HepG2 (cell line): Measurements from ENCODE around the gene ZBTB48. TPM values are rescaled to one million over a fixed set of nuclear protein-coding genes. Genes with fewer than 3 reads are reported as not detected.

Experiments
- ARNT2 ChIP-seq: sonication (generic); formaldehyde crosslinking; IDR thresholded peaks from 2 replicates; pipeline ENCODE4 v1.8.0; 2022; ENCODE audit warnings: mild to moderate bottlenecking, low read depth, missing genetic modification reagents, moderate library complexity
- ATM ChIP-seq: fragments of 450-650 bp; IDR thresholded peaks from 2 replicates; pipeline ENCODE4 v1.7.1; 2017; ENCODE audit warnings: mild to moderate bottlenecking, borderline replicate concordance
- ESRRA ChIP-seq: sonication (generic); formaldehyde crosslinking; IDR thresholded peaks from 2 replicates; pipeline ENCODE4 v1.5.1; 2020; ENCODE audit warnings: mild to moderate bottlenecking, low read depth, missing genetic modification reagents
- ETV6 ChIP-seq: sonication (generic); formaldehyde crosslinking; conservative IDR thresholded peaks from 2 replicates; pipeline ENCODE4 v1.4.0; 2020; ENCODE audit warnings: missing genetic modification reagents
- GPN1 ChIP-seq: sonication (generic); formaldehyde crosslinking; IDR thresholded peaks from 2 replicates; pipeline ENCODE4 v1.5.1; 2020; ENCODE audit warnings: missing genetic modification reagents, borderline replicate concordance
- HCFC1 ChIP-seq: fragments of 150-350 bp; IDR thresholded peaks from 2 replicates; pipeline ENCODE4 v1.6.1; 2014; ENCODE audit warnings: low read depth, low read length
- HNF4A ChIP-seq: sonication (generic); formaldehyde crosslinking; IDR thresholded peaks from 2 replicates; pipeline ENCODE4 v1.4.0; 2020; ENCODE audit warnings: missing genetic modification reagents
- IRF2 ChIP-seq: IDR thresholded peaks from 2 replicates; pipeline ENCODE4 v1.6.1; 2018; ENCODE audit warnings: missing genetic modification reagents, missing compliant biosample characterization
- ISX ChIP-seq: sonication (generic); formaldehyde crosslinking; conservative IDR thresholded peaks from 2 replicates; pipeline ENCODE4 v1.5.0; 2020; ENCODE audit warnings: missing genetic modification reagents
- MXD4 ChIP-seq: IDR thresholded peaks from 2 replicates; pipeline ENCODE4 v1.6.1; 2016; ENCODE audit warnings: mild to moderate bottlenecking, missing biosample characterization, missing genetic modification reagents
- NR3C1 ChIP-seq: sonication (generic); formaldehyde crosslinking; IDR thresholded peaks from 2 replicates; pipeline ENCODE4 v1.4.0; 2020; ENCODE audit warnings: missing genetic modification reagents
- PCBP1 ChIP-seq: fragments of 200-400 bp; formaldehyde crosslinking; IDR thresholded peaks from 2 replicates; pipeline ENCODE4 v1.6.1; 2017; ENCODE audit warnings: mild to moderate bottlenecking, low read depth, low read length, borderline replicate concordance
- PHF5A ChIP-seq: IDR thresholded peaks from one replicate; pipeline ENCODE4 v1.6.1; 2018; ENCODE audit warnings: low read depth, missing genetic modification reagents; ENCODE audit not compliant: unreplicated experiment
- PPARG ChIP-seq: conservative IDR thresholded peaks from 2 replicates; pipeline ENCODE4 v1.6.1; 2016; ENCODE audit warnings: missing biosample characterization, missing genetic modification reagents
- SATB2 ChIP-seq: sonication (generic); formaldehyde crosslinking; IDR thresholded peaks from 2 replicates; pipeline ENCODE4 v1.5.0; 2020; ENCODE audit warnings: missing genetic modification reagents
- SMYD3 ChIP-seq: sonication (generic); formaldehyde crosslinking; IDR thresholded peaks from 2 replicates; pipeline ENCODE4 v1.8.1; 2023; ENCODE audit warnings: mild to moderate bottlenecking, missing genetic modification reagents
- TMF1 ChIP-seq: sonication (generic); formaldehyde crosslinking; IDR thresholded peaks from 2 replicates; pipeline ENCODE4 v1.8.1; 2022; ENCODE audit warnings: low read depth, missing genetic modification reagents
- ZNF12 ChIP-seq: sonication (generic); formaldehyde crosslinking; IDR thresholded peaks from 2 replicates; pipeline ENCODE4 v1.5.0; 2020; ENCODE audit warnings: missing genetic modification reagents
- ZNF160 ChIP-seq: sonication (generic); formaldehyde crosslinking; IDR thresholded peaks from 2 replicates; pipeline ENCODE4 v1.8.0; 2022; ENCODE audit warnings: mild to moderate bottlenecking, inconsistent platforms, missing genetic modification reagents
- ZNF432 ChIP-seq: sonication (generic); formaldehyde crosslinking; IDR thresholded peaks from 2 replicates; pipeline ENCODE4 v1.5.0; 2020; ENCODE audit warnings: missing genetic modification reagents, mild to moderate bottlenecking, borderline replicate concordance
- ZNF558 ChIP-seq: sonication (generic); formaldehyde crosslinking; IDR thresholded peaks from 2 replicates; pipeline ENCODE4 v1.9.0; 2022; ENCODE audit warnings: mild to moderate bottlenecking, missing genetic modification reagents, borderline replicate concordance
- ZNF569 ChIP-seq: sonication (generic); formaldehyde crosslinking; IDR thresholded peaks from 2 replicates; pipeline ENCODE4 v1.5.0; 2020; ENCODE audit warnings: mild to moderate bottlenecking, missing genetic modification reagents, moderate library complexity, borderline replicate concordance
- polyA plus RNA-seq, 8 experiments: library from polyadenylated mRNA; depleted of rRNA in 3 of 8; stranded (reverse) in 7 of 8; unstranded in 1 of 8; fragments of >200 nt; fragmentation: Illumina TruSeq in 4 of 8; extraction: Trizol in 4 of 8; gene quantifications; 2 replicates each; pipeline versions ENCODE4 v1.2.1 to v1.2.3, GENCODE V29; 2011 to 2016; ENCODE audit warnings: low read depth in 4 of 8, missing spikeins in 1 of 8, mixed read lengths in 1 of 8; ENCODE audit not compliant: insufficient read depth in 1 of 8
- total RNA-seq, 5 experiments: library from RNA; depleted of rRNA; stranded (reverse); fragments of >200 nt; fragmentation: Illumina TruSeq; extraction: Trizol; gene quantifications; 2 replicates each; pipeline ENCODE4 v1.2.3, GENCODE V29; 2016; ENCODE audit warnings: low read depth in 1 of 5
- TF ChIP-seq, protein P1 (sequence below): sonication (generic); formaldehyde crosslinking; IDR thresholded peaks from 2 replicates; pipeline ENCODE4 v1.5.1; 2020; ENCODE audit warnings: mild to moderate bottlenecking, moderate library complexity, missing genetic modification reagents
- TF ChIP-seq, protein P2 (sequence below): sonication (generic); formaldehyde crosslinking; conservative IDR thresholded peaks from 2 replicates; pipeline ENCODE4 v1.8.0; 2022; ENCODE audit warnings: low read depth, missing genetic modification reagents
- TF ChIP-seq, protein P3 (sequence below): sonication (generic); formaldehyde crosslinking; IDR thresholded peaks from 2 replicates; pipeline ENCODE4 v1.8.0; 2022; ENCODE audit warnings: missing genetic modification reagents, low read depth, mild to moderate bottlenecking, borderline replicate concordance
- TF ChIP-seq, protein P4 (sequence below): sonication (generic); formaldehyde crosslinking; IDR thresholded peaks from 2 replicates; pipeline ENCODE4 v1.8.1; 2023; ENCODE audit warnings: mild to moderate bottlenecking, missing genetic modification reagents
- TF ChIP-seq, protein P5 (sequence below): sonication (generic); formaldehyde crosslinking; IDR thresholded peaks from 2 replicates; pipeline ENCODE4 v1.8.1; 2023; ENCODE audit warnings: missing genetic modification reagents, inconsistent platforms, borderline replicate concordance

Gene ZBTB48
- total and polyA plus RNA-seq, 2 of the 13 experiments (the other 11 are each of a cell fraction or from before 2014, with no cell fraction given), result 13.0 to 17.1 TPM

DNA sequence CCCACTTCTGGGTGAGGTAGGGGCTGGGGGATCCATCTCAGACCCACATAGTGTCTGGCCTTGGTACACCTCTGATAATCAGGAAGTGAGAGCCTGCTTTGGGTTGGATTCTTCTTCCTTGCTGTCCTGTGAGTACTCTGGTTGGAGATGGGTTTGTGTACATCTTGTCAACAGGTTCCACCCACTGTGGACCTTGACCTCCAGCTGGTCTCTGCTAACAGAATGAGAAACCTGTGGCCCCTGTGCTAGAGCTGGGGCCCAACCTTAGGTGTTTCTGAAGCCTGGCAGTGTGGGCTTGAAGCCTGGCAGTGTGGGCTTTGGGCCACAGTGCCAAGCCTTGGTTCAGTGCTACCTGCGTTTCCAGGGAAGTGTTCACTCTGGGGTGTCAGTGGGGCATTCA, 2.6 kb downstream of the ZBTB48 start (continued):
- TF ChIP-seq, protein P1, sequence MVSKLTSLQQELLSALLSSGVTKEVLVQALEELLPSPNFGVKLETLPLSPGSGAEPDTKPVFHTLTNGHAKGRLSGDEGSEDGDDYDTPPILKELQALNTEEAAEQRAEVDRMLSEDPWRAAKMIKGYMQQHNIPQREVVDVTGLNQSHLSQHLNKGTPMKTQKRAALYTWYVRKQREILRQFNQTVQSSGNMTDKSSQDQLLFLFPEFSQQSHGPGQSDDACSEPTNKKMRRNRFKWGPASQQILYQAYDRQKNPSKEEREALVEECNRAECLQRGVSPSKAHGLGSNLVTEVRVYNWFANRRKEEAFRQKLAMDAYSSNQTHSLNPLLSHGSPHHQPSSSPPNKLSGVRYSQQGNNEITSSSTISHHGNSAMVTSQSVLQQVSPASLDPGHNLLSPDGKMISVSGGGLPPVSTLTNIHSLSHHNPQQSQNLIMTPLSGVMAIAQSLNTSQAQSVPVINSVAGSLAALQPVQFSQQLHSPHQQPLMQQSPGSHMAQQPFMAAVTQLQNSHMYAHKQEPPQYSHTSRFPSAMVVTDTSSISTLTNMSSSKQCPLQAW (CRISPR knock-in tag), result no peak
- TF ChIP-seq PHF5A (peak; percentile 88), IRF2 (CRISPR knock-in tag) (peak; percentile 85), ETV6 (no peak), ISX (CRISPR knock-in tag) (no peak), HCFC1 (no peak), HNF4A (peak; percentile 99), ZNF569 (CRISPR knock-in tag) (no peak), PCBP1 (no peak), ATM (no peak), MXD4 (CRISPR knock-in tag) (0 out of 2 replicates have a peak, but pooled peaks have one; percentile 31), PPARG (peak; percentile 36; the same call in 1 of the 2 replicates), GPN1 (CRISPR knock-in tag) (no peak), SATB2 (CRISPR knock-in tag) (no peak), ARNT2 (CRISPR knock-in tag) (no peak), TMF1 (CRISPR knock-in tag) (no peak), ZNF432 (no peak), ZNF12 (CRISPR knock-in tag) (peak; percentile 48; the same call in 1 of the 2 replicates), ZNF160 (CRISPR knock-in tag) (0 out of 2 replicates have a peak, but pooled peaks have one; percentile 14), NR3C1 (CRISPR knock-in tag) (no peak), ESRRA (CRISPR knock-in tag) (0 out of 2 replicates have a peak, but pooled peaks have one; percentile 41), SMYD3 (no peak), ZNF558 (no peak)
- TF ChIP-seq, protein P2, sequence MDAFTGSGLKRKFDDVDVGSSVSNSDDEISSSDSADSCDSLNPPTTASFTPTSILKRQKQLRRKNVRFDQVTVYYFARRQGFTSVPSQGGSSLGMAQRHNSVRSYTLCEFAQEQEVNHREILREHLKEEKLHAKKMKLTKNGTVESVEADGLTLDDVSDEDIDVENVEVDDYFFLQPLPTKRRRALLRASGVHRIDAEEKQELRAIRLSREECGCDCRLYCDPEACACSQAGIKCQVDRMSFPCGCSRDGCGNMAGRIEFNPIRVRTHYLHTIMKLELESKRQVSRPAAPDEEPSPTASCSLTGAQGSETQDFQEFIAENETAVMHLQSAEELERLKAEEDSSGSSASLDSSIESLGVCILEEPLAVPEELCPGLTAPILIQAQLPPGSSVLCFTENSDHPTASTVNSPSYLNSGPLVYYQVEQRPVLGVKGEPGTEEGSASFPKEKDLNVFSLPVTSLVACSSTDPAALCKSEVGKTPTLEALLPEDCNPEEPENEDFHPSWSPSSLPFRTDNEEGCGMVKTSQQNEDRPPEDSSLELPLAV (CRISPR knock-in tag), result no peak
- TF ChIP-seq, protein P3, sequence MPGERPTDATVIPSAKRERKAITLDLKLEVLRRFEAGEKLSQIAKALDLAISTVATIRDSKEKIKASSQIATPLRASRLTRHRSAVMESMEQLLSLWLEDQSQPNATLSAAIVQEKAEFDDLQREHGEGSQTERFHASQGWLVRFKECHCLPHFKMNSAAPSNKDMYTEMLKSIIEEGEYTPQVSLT, result no peak
- TF ChIP-seq, protein P4, sequence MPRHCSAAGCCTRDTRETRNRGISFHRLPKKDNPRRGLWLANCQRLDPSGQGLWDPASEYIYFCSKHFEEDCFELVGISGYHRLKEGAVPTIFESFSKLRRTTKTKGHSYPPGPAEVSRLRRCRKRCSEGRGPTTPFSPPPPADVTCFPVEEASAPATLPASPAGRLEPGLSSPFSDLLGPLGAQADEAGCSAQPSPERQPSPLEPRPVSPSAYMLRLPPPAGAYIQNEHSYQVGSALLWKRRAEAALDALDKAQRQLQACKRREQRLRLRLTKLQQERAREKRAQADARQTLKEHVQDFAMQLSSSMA (CRISPR knock-in tag), result no peak; the same call in 1 of the 2 replicates
- TF ChIP-seq, protein P5, sequence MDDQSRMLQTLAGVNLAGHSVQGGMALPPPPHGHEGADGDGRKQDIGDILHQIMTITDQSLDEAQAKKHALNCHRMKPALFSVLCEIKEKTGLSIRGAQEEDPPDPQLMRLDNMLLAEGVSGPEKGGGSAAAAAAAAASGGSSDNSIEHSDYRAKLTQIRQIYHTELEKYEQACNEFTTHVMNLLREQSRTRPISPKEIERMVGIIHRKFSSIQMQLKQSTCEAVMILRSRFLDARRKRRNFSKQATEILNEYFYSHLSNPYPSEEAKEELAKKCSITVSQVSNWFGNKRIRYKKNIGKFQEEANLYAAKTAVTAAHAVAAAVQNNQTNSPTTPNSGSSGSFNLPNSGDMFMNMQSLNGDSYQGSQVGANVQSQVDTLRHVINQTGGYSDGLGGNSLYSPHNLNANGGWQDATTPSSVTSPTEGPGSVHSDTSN (CRISPR knock-in tag), result no peak
